ENCODE results near the gene LDAH.

- TF ChIP-seq CTCF (conservative IDR thresholded peaks at IDR 0.05; ENCODE audit: low read depth, low read length) = no peak
- TF ChIP-seq EZH2 (IDR thresholded peaks at IDR 0.05; ENCODE audit: low read length, unreplicated experiment) = no peak
These were observed 172.9 kb downstream of the LDAH start for GRCh38 chr2:20649976-20650375.
